ENCODE data around the gene CSTF1.

- TF ChIP-seq EZH2phosphoT487 (IDR thresholded peaks at IDR 0.05; ENCODE audit: borderline replicate concordance) (no peak), CTCF (conservative IDR thresholded peaks at IDR 0.05; ENCODE audit: low read length) (no peak)
Measured at GRCh38 chr20:56376331-56376730, 16.1 kb upstream of the CSTF1 start.
